HepG2 (cell line): Measurements from ENCODE around the gene MAML1. TPM values are rescaled to one million over a fixed set of nuclear protein-coding genes. Genes with fewer than 3 reads are reported as not detected.

ENCODE experiments used
- AGO2 ChIP-seq: fragments of 200-400 bp; formaldehyde crosslinking; optimal IDR thresholded peaks from 2 replicates; pipeline ENCODE3; 2017; ENCODE audit warnings: mild to moderate bottlenecking, low read depth, low read length, moderate library complexity
- HMGXB4 ChIP-seq, 2 experiments: sonication (generic) in 1 of 2; formaldehyde crosslinking in 1 of 2; IDR thresholded peaks; 2 replicates each; pipeline versions ENCODE4 v1.4.0 to v1.6.1; 2018 to 2020; ENCODE audit warnings: missing genetic modification reagents in 2 of 2, borderline replicate concordance in 1 of 2, low read depth in 1 of 2, mild to moderate bottlenecking in 1 of 2, missing biosample characterization in 1 of 2
- IRF2 ChIP-seq: IDR thresholded peaks from 2 replicates; pipeline ENCODE4 v1.6.1; 2018; ENCODE audit warnings: missing genetic modification reagents, missing compliant biosample characterization
- MIXL1 ChIP-seq: IDR thresholded peaks from 2 replicates; pipeline ENCODE4 v1.6.1; 2016
- MLX ChIP-seq: IDR thresholded peaks from 2 replicates; pipeline ENCODE4 v1.6.1; 2016
- NR2F6 ChIP-seq, 2 experiments: IDR thresholded peaks; 2 replicates each; pipeline ENCODE4 v1.6.1; 2016; ENCODE audit warnings: antibody characterized with exemption in 1 of 2, mild to moderate bottlenecking in 1 of 2
- PHF21A ChIP-seq: sonication (generic); formaldehyde crosslinking; IDR thresholded peaks from 2 replicates; pipeline ENCODE4 v1.5.0; 2020; ENCODE audit warnings: mild to moderate bottlenecking, missing genetic modification reagents
- TFE3 ChIP-seq: IDR thresholded peaks from 2 replicates; pipeline ENCODE4 v1.6.1; 2016
- TMF1 ChIP-seq: sonication (generic); formaldehyde crosslinking; IDR thresholded peaks from 2 replicates; pipeline ENCODE4 v1.8.1; 2022; ENCODE audit warnings: low read depth, missing genetic modification reagents
- ZEB1 ChIP-seq: IDR thresholded peaks from 2 replicates; pipeline ENCODE4 v1.6.1; 2012; ENCODE audit warnings: mild to moderate bottlenecking, low read depth, inconsistent platforms; ENCODE audit not compliant: insufficient replicate concordance
- ZNF142 ChIP-seq: sonication (generic); formaldehyde crosslinking; IDR thresholded peaks from 2 replicates; pipeline ENCODE4 v1.4.0; 2020; ENCODE audit warnings: missing genetic modification reagents
- ZNF331 ChIP-seq: sonication (generic); formaldehyde crosslinking; IDR thresholded peaks from 2 replicates; pipeline ENCODE4 v1.4.0; 2020; ENCODE audit warnings: missing genetic modification reagents
- polyA plus RNA-seq, 8 experiments: library from polyadenylated mRNA; depleted of rRNA in 3 of 8; stranded (reverse) in 7 of 8; unstranded in 1 of 8; fragments of >200 nt; fragmentation: Illumina TruSeq in 4 of 8; extraction: Trizol in 4 of 8; gene quantifications; 2 replicates each; pipeline versions ENCODE4 v1.2.1 to v1.2.3, GENCODE V29; 2011 to 2016; ENCODE audit warnings: low read depth in 4 of 8, missing spikeins in 1 of 8, mixed read lengths in 1 of 8; ENCODE audit not compliant: insufficient read depth in 1 of 8
- total RNA-seq, 5 experiments: library from RNA; depleted of rRNA; stranded (reverse); fragments of >200 nt; fragmentation: Illumina TruSeq; extraction: Trizol; gene quantifications; 2 replicates each; pipeline ENCODE4 v1.2.3, GENCODE V29; 2016; ENCODE audit warnings: low read depth in 1 of 5
- TF ChIP-seq, protein P1 (sequence below): sonication (generic); formaldehyde crosslinking; IDR thresholded peaks from 2 replicates; pipeline ENCODE4 v1.4.0; 2020; ENCODE audit warnings: missing genetic modification reagents
- TF ChIP-seq, protein P2 (sequence below): IDR thresholded peaks from 2 replicates; pipeline ENCODE4 v1.6.1; 2016; ENCODE audit warnings: low read depth, borderline replicate concordance

MAML1 gene
- total and polyA plus RNA-seq, 2 of the 13 experiments (the other 11 are each of a cell fraction or from before 2014, with no cell fraction given), result 10.0 to 10.8 TPM

- TF ChIP-seq NR2F6 (IDR thresholded peaks at IDR 0.05) (peak; percentile 15; the same call in 1 of the 2 replicates), NR2F6 (CRISPR knock-in tag; IDR thresholded peaks at IDR 0.05) (no peak), MIXL1 (CRISPR knock-in tag) (0 out of 2 replicates have a peak, but pooled peaks have one; percentile 13), PHF21A (CRISPR knock-in tag) (0 out of 2 replicates have a peak, but pooled peaks have one; percentile 31), MLX (CRISPR knock-in tag) (0 out of 2 replicates have a peak, but pooled peaks have one; percentile 26), ZNF331 (peak; percentile 39; the same call in 1 of the 2 replicates), TFE3 (CRISPR knock-in tag) (0 out of 2 replicates have a peak, but pooled peaks have one; percentile 16), TMF1 (CRISPR knock-in tag) (peak; percentile 12; the same call in 1 of the 2 replicates), AGO2 (peak; percentile 22), ZEB1 (peak; percentile 43), HMGXB4 (CRISPR knock-in tag; IDR thresholded peaks at IDR 0.05; ENCODE audit: borderline replicate concordance in 1 of 2, low read depth in 1 of 2) (peak in 1 of 2 experiments; percentile 10; a peak in 2 of 4 replicates), IRF2 (CRISPR knock-in tag) (0 out of 2 replicates have a peak, but pooled peaks have one; percentile 8), ZNF142 (CRISPR knock-in tag) (peak; percentile 41; the same call in 1 of the 2 replicates)
- TF ChIP-seq, protein P1, sequence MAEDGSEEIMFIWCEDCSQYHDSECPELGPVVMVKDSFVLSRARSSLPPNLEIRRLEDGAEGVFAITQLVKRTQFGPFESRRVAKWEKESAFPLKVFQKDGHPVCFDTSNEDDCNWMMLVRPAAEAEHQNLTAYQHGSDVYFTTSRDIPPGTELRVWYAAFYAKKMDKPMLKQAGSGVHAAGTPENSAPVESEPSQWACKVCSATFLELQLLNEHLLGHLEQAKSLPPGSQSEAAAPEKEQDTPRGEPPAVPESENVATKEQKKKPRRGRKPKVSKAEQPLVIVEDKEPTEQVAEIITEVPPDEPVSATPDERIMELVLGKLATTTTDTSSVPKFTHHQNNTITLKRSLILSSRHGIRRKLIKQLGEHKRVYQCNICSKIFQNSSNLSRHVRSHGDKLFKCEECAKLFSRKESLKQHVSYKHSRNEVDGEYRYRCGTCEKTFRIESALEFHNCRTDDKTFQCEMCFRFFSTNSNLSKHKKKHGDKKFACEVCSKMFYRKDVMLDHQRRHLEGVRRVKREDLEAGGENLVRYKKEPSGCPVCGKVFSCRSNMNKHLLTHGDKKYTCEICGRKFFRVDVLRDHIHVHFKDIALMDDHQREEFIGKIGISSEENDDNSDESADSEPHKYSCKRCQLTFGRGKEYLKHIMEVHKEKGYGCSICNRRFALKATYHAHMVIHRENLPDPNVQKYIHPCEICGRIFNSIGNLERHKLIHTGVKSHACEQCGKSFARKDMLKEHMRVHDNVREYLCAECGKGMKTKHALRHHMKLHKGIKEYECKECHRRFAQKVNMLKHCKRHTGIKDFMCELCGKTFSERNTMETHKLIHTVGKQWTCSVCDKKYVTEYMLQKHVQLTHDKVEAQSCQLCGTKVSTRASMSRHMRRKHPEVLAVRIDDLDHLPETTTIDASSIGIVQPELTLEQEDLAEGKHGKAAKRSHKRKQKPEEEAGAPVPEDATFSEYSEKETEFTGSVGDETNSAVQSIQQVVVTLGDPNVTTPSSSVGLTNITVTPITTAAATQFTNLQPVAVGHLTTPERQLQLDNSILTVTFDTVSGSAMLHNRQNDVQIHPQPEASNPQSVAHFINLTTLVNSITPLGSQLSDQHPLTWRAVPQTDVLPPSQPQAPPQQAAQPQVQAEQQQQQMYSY (CRISPR knock-in tag), result 0 out of 2 replicates have a peak, but pooled peaks have one; percentile 26
- TF ChIP-seq, protein P2, sequence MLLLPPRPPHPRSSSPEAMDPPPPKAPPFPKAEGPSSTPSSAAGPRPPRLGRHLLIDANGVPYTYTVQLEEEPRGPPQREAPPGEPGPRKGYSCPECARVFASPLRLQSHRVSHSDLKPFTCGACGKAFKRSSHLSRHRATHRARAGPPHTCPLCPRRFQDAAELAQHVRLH (CRISPR knock-in tag), result peak; percentile 6; the same call in 1 of the 2 replicates
These were observed 721 bp upstream of the MAML1 start (continued) for GRCh38 chr5:179731791-179732411.
